ENCODE measurements around the gene MTFP1. TPM values are rescaled to one million over a fixed set of nuclear protein-coding genes. Genes with fewer than 3 reads are reported as not detected.

The MTFP1 gene
- total RNA-seq, 1 experiment from 2014 or later: 18.5 TPM

- peak overlapping the region; percentile 65 for H3K4me3 ChIP-seq
- peak overlapping the region; percentile 84 for H3K4me2 ChIP-seq
- intact Hi-C loops (cut with micrococcal nuclease; ENCODE audit: unreplicated experiment): loop anchor here (1.0 kb wide), 1 partner anchor 123 kb away; no protein-coding TSS in a partner anchor
- H3K79me2 ChIP-seq (ENCODE audit: low read depth): peaks cover 5% of the 10 kb centered on the region; the same call in 1 of the 2 replicates
- no peaks in the 10 kb centered on the region for H3K9me3 ChIP-seq (ENCODE audit: insufficient read depth, low read depth)
- DNase-seq: no peak
- POLR2A ChIA-PET (ENCODE audit: unreplicated experiment): no interaction called here
- H3K4me1 ChIP-seq (replicated peaks; ENCODE audit: insufficient read depth): peaks cover 14% of the 10 kb centered on the region
- H3K9me2 ChIP-seq (ENCODE audit: insufficient read depth): no peaks in the 10 kb centered on the region
- no TSS peak for BruUV-seq (replicated peaks)
- H3K36me3 ChIP-seq (ENCODE audit: low read depth): no peaks in the 10 kb centered on the region
- H4K20me1 ChIP-seq (ENCODE audit: insufficient read depth): no peaks in the 10 kb centered on the region
- peak overlapping the region; percentile 87 for H2AFZ ChIP-seq
- no peak overlapping the region for H3K27ac ChIP-seq
- H3F3A ChIP-seq (ENCODE audit: insufficient read depth, low read depth): peaks cover 17% of the 10 kb centered on the region; the same call in 1 of the 2 replicates
- no peaks in the 10 kb centered on the region for H3K27me3 ChIP-seq (ENCODE audit: insufficient read depth, low read depth)
- CTCF ChIA-PET: no interaction called here
- TF ChIP-seq EZH2 (IDR thresholded peaks at IDR 0.05; ENCODE audit: low read depth): no peak
- no peak for TF ChIP-seq CTCF (conservative IDR thresholded peaks at IDR 0.05)
Observed at GRCh38 chr22:30386608-30386959, 39.0 kb upstream of the MTFP1 start.

- H3K4me3 ChIP-seq: peak within 1 kb of the TSS; percentile 65
- H3K36me3 ChIP-seq (ENCODE audit: low read depth): no peaks in the 10 kb centered on the region
- no peaks in the 10 kb centered on the region for H3K9me2 ChIP-seq (ENCODE audit: insufficient read depth)
- BruUV-seq (replicated peaks): no TSS peak
- H3K4me1 ChIP-seq (replicated peaks; ENCODE audit: insufficient read depth): peaks cover 15% of the 10 kb centered on the region
- H3K27ac ChIP-seq: no peak within 1 kb of the TSS
- CTCF ChIA-PET: interaction anchor here (0.5 to 1.0 kb wide), 5 partner anchors 10 to 107 kb away, joined by 3 to 12 read pairs (median 3); partner anchors contain the start of gene SEC14L2
- H2AFZ ChIP-seq: peak within 1 kb of the TSS; percentile 87
- peaks cover 21% of the 10 kb centered on the region; the same call in 1 of the 2 replicates for H3F3A ChIP-seq (ENCODE audit: insufficient read depth, low read depth)
- POLR2A ChIA-PET (ENCODE audit: unreplicated experiment): interaction anchor here (0.6 to 1.0 kb wide), 4 partner anchors 36 to 649 kb away, joined by 3 to 15 read pairs (median 4); no protein-coding TSS in a partner anchor
- no peaks in the 10 kb centered on the region for H3K27me3 ChIP-seq (ENCODE audit: insufficient read depth, low read depth)
- peaks cover 5% of the 10 kb centered on the region; the same call in 1 of the 2 replicates for H3K79me2 ChIP-seq (ENCODE audit: low read depth)
- H3K4me2 ChIP-seq: peak within 1 kb of the TSS; percentile 86
- peak; percentile 52 to 89 for DNase-seq
- no peaks in the 10 kb centered on the region for H3K9me3 ChIP-seq (ENCODE audit: insufficient read depth, low read depth)
- intact Hi-C loops (cut with micrococcal nuclease; ENCODE audit: unreplicated experiment): loop anchor here (1.0 kb wide), 3 partner anchors 99 to 131 kb away; no protein-coding TSS in a partner anchor
- no peaks in the 10 kb centered on the region for H4K20me1 ChIP-seq (ENCODE audit: insufficient read depth)
- TF ChIP-seq EZH2 (IDR thresholded peaks at IDR 0.05; ENCODE audit: low read depth) (no peak), CTCF (conservative IDR thresholded peaks at IDR 0.05) (peak; percentile 94)
Observed at GRCh38 chr22:30386960-30387827, 38.4 kb upstream of the MTFP1 start, which contains the start of gene RNF215. Gene RNF215 (minus strand): TSS chr22:30387411. CDS start chr22:30387313, 98 bp downstream.

- ChIA-PET CTCF (interaction anchor here (0.6 to 2.2 kb wide), 5 partner anchors 36 to 364 kb away, joined by 3 to 8 read pairs (median 3); partner anchors contain the start of gene MTFP1), POLR2A (ENCODE audit: unreplicated experiment) (interaction anchor here (0.7 kb wide), 1 partner anchor 29 kb away, joined by 7 read pairs; no protein-coding TSS in a partner anchor)
- no peak overlapping the region for H3K27ac ChIP-seq
- no peak overlapping the region; the same call in 1 of the 2 replicates for H3K4me2 ChIP-seq
- no peaks in the 10 kb centered on the region for H3K9me2 ChIP-seq (ENCODE audit: insufficient read depth)
- no peak overlapping the region for H2AFZ ChIP-seq
- H3K9me3 ChIP-seq (ENCODE audit: insufficient read depth, low read depth): no peaks in the 10 kb centered on the region
- no peaks in the 10 kb centered on the region for H3K27me3 ChIP-seq (ENCODE audit: insufficient read depth, low read depth)
- H3F3A ChIP-seq (ENCODE audit: insufficient read depth, low read depth): peaks cover 21% of the 10 kb centered on the region; the same call in 1 of the 2 replicates
- H3K4me3 ChIP-seq: no peak overlapping the region
- H3K79me2 ChIP-seq (ENCODE audit: low read depth): peaks cover 5% of the 10 kb centered on the region; the same call in 1 of the 2 replicates
- no TSS peak for BruUV-seq (replicated peaks)
- peak; percentile 69 to 74 for DNase-seq
- H3K36me3 ChIP-seq (ENCODE audit: low read depth): no peaks in the 10 kb centered on the region
- intact Hi-C loops (cut with micrococcal nuclease; ENCODE audit: unreplicated experiment): loop anchor here (1.0 to 10.0 kb wide), 5 partner anchors 35 to 286 kb away; no protein-coding TSS in a partner anchor
- TF ChIP-seq CTCF (conservative IDR thresholded peaks at IDR 0.05) (peak; percentile 93), EZH2 (IDR thresholded peaks at IDR 0.05; ENCODE audit: low read depth) (no peak)
- H4K20me1 ChIP-seq (ENCODE audit: insufficient read depth): no peaks in the 10 kb centered on the region
- peaks cover 21% of the 10 kb centered on the region for H3K4me1 ChIP-seq (replicated peaks; ENCODE audit: insufficient read depth)
Observed at GRCh38 chr22:30390974-30391691, 34.4 kb upstream of the MTFP1 start.
